Measurements from ENCODE around the gene ZNF358. TPM values are rescaled to one million over a fixed set of nuclear protein-coding genes. Genes with fewer than 3 reads are reported as not detected.

ZNF358 gene
- total and polyA plus RNA-seq, 2 of the 13 experiments (the other 11 are each of a cell fraction or from before 2014, with no cell fraction given): 9.1 to 37.0 TPM

DNA sequence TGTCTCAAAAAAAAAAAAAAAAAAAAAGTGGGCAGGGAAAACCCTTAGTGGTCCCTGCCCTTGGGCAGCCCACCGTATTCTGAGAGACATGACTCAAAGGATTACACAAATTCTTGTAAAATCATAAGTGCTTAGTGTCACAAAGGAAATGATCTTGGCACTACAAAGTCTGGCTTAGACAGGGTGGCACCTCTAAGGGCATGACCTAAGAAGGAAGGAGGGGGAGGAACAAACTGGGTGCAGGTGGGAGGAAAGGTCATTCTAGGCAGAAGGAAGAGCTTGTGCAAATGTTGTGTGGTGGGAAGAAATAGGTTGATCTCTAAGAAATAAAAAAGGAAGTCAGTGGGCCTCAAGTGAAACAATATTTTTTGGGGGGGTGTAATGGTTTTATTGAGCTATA is 30.0 kb downstream of the ZNF358 start:
- ChIA-PET POLR2A (no interaction called here), CTCF (ENCODE audit: low intra/inter-chr PET ratio, low total read pairs) (no interaction called here)
- Histone ChIP-seq H3K4me2 (ENCODE audit: low read depth, low read length) (no peak overlapping the region), H3K4me1 (ENCODE audit: insufficient read depth, low read length) (no peaks in the 10 kb centered on the region), H3K27ac (ENCODE audit: extremely low read length, insufficient read depth, low read length) (no peak overlapping the region), H3K4me3 (replicated peaks in 1 of 3; ENCODE audit: insufficient read depth in 1 of 3, low read depth in 2 of 3, low read length in 3 of 3) (no peak overlapping the region), H3K36me3 (replicated peaks in 1 of 2; ENCODE audit: control insufficient read depth in 1 of 2, insufficient read depth in 2 of 2, low read length in 2 of 2) (peaks cover 1 to 5% of the 10 kb centered on the region in 2 experiments; a peak in 3 of 5 replicates), H4K20me1 (ENCODE audit: insufficient read depth, low read length) (no peaks in the 10 kb centered on the region), H3K27me3 (ENCODE audit: control insufficient read depth in 1 of 2, insufficient read depth in 2 of 2, low read length in 2 of 2) (no peaks in the 10 kb centered on the region), H3K9me3 (ENCODE audit: low read length) (no peaks in the 10 kb centered on the region), H3K9ac (ENCODE audit: insufficient read depth, low read depth, low read length) (no peak overlapping the region), H3K79me2 (ENCODE audit: insufficient read depth, low read length) (no peaks in the 10 kb centered on the region), H2AFZ (ENCODE audit: low read length) (no peak overlapping the region)
- ATAC-seq (no peak), DNase-seq (ENCODE audit: low spot score) (no peak), FAIRE-seq (no peak)
- 76% methylated on average over 1 of the region's 1 CpG for WGBS (ENCODE audit: low lambda C conversion rate)
- intact Hi-C loops (cut with micrococcal nuclease; ENCODE audit: unreplicated experiment): no loop called here
- in situ Hi-C loops (cut with HindIII; ENCODE audit: extremely low pct_ligation_motif_present, low pct_unique_long_range_greater_than_20kb): no loop called here
- BruUV-seq (replicated peaks): no TSS peak
- TF ChIP-seq NCOA5 (CRISPR knock-in tag; IDR thresholded peaks at IDR 0.05) (no peak), ZNF451 (CRISPR knock-in tag; IDR thresholded peaks at IDR 0.05) (no peak), ZBTB38 (CRISPR knock-in tag; IDR thresholded peaks at IDR 0.05) (no peak), ATF5 (CRISPR knock-in tag; IDR thresholded peaks at IDR 0.05; ENCODE audit: low read depth) (no peak), SKIL (CRISPR knock-in tag; IDR thresholded peaks at IDR 0.05; ENCODE audit: borderline replicate concordance) (no peak), PHF21A (CRISPR knock-in tag; IDR thresholded peaks at IDR 0.05) (no peak), PCBP2 (optimal IDR thresholded peaks at IDR 0.05; ENCODE audit: low read depth, low read length, poor library complexity, severe bottlenecking) (no peak), ZNF33A (CRISPR knock-in tag; IDR thresholded peaks at IDR 0.05; ENCODE audit: borderline replicate concordance) (no peak), MXD4 (CRISPR knock-in tag; IDR thresholded peaks at IDR 0.05) (no peak), GATA4 (IDR thresholded peaks at IDR 0.05; ENCODE audit: borderline replicate concordance, low read depth) (no peak), ZNF841 (CRISPR knock-in tag; IDR thresholded peaks at IDR 0.05; ENCODE audit: borderline replicate concordance) (no peak), MEF2D (CRISPR knock-in tag; IDR thresholded peaks at IDR 0.05) (no peak), ZNF253 (CRISPR knock-in tag; IDR thresholded peaks at IDR 0.05; ENCODE audit: borderline replicate concordance) (no peak)
- TF ChIP-seq, protein P1, sequence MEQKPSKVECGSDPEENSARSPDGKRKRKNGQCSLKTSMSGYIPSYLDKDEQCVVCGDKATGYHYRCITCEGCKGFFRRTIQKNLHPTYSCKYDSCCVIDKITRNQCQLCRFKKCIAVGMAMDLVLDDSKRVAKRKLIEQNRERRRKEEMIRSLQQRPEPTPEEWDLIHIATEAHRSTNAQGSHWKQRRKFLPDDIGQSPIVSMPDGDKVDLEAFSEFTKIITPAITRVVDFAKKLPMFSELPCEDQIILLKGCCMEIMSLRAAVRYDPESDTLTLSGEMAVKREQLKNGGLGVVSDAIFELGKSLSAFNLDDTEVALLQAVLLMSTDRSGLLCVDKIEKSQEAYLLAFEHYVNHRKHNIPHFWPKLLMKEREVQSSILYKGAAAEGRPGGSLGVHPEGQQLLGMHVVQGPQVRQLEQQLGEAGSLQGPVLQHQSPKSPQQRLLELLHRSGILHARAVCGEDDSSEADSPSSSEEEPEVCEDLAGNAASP (CRISPR knock-in tag; IDR thresholded peaks at IDR 0.05; ENCODE audit: borderline replicate concordance): no peak

Data from HepG2 (cell line).